Measurements from ENCODE around the gene MYOCOS.
A peak's percentile ranks its signal among the peaks of the same experiment; 100 is the strongest.

The MYOCOS gene

GRCh38 chr1:171628225-171628624 is 6.2 kb downstream of the MYOCOS start:
- TF ChIP-seq, protein P1, sequence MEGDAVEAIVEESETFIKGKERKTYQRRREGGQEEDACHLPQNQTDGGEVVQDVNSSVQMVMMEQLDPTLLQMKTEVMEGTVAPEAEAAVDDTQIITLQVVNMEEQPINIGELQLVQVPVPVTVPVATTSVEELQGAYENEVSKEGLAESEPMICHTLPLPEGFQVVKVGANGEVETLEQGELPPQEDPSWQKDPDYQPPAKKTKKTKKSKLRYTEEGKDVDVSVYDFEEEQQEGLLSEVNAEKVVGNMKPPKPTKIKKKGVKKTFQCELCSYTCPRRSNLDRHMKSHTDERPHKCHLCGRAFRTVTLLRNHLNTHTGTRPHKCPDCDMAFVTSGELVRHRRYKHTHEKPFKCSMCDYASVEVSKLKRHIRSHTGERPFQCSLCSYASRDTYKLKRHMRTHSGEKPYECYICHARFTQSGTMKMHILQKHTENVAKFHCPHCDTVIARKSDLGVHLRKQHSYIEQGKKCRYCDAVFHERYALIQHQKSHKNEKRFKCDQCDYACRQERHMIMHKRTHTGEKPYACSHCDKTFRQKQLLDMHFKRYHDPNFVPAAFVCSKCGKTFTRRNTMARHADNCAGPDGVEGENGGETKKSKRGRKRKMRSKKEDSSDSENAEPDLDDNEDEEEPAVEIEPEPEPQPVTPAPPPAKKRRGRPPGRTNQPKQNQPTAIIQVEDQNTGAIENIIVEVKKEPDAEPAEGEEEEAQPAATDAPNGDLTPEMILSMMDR (IDR thresholded peaks at IDR 0.05), result no peak
- Mint-ChIP-seq H3K9me3 (peaks cover 4% of the 10 kb centered on the region), H3K4me3 (no peak overlapping the region), H3K36me3 (ENCODE audit: low read depth) (no peaks in the 10 kb centered on the region), H3K4me1 (peaks cover 14% of the 10 kb centered on the region), H3K27ac (no peak overlapping the region), H3K27me3 (ENCODE audit: low read depth, poor library complexity) (peaks cover 27% of the 10 kb centered on the region)
- no peak for DNase-seq

DNA sequence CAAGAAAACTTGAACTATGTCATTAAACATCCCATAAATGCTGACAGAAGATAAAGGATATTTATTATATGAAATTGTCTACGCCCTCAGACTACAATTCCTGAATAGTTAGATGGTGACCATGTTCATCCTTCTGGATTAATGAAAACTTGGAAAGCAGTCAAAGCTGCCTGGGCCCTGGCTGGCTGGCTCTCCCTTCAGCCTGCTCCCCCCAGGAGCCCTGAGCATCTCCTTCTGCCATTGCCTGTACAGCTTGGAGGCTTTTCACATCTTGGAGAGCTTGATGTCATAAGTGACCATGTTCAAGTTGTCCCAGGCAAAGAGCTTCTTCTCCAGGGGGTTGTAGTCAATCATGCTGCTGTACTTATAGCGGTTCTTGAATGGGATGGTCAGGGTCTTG is 13.6 kb downstream of the MYOCOS start:
- H3K36me3 Mint-ChIP-seq (ENCODE audit: low read depth), result no peaks in the 10 kb centered on the region
- TF ChIP-seq, protein P1 (IDR thresholded peaks at IDR 0.05), result no peak

DNA sequence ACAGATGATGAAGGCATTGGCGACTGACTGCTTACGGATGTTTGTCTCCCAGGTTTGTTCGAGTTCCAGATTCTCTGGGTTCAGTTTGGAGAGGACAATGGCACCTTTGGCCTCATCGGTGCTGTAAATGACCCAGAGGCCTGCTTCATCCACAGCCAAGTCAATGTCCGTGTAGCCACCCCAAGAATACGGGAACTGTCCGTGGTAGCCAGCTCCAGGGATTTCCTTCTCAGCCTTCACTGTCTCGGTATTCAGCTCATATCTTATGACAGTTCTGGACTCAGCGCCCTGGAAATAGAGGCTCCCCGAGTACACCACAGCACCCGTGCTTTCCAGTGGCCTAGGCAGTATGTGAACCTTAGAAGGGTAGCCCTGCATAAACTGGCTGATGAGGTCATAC is 14.1 kb downstream of the MYOCOS start:
- H3K4me1 Mint-ChIP-seq, result no peaks in the 10 kb centered on the region
- H3K36me3 Mint-ChIP-seq (ENCODE audit: low read depth), result no peaks in the 10 kb centered on the region
- DNase-seq, result peak; percentile 45
- no peak overlapping the region for H3K27ac Mint-ChIP-seq
- H3K9me3 Mint-ChIP-seq, result no peaks in the 10 kb centered on the region
- H3K27me3 Mint-ChIP-seq (ENCODE audit: low read depth, poor library complexity), result peaks cover 9% of the 10 kb centered on the region
- TF ChIP-seq, protein P1 (IDR thresholded peaks at IDR 0.05), result no peak
- no peak overlapping the region for H3K4me3 Mint-ChIP-seq

More for the DNA sequence above, 13.6 kb downstream of the MYOCOS start:
- H3K4me1 Mint-ChIP-seq, result no peaks in the 10 kb centered on the region
- peaks cover under 1% of the 10 kb centered on the region for H3K9me3 Mint-ChIP-seq
- DNase-seq, result no peak
- peaks cover 12% of the 10 kb centered on the region for H3K27me3 Mint-ChIP-seq (ENCODE audit: low read depth, poor library complexity)
- H3K4me3 Mint-ChIP-seq, result no peak overlapping the region
- no peak overlapping the region for H3K27ac Mint-ChIP-seq

DNA sequence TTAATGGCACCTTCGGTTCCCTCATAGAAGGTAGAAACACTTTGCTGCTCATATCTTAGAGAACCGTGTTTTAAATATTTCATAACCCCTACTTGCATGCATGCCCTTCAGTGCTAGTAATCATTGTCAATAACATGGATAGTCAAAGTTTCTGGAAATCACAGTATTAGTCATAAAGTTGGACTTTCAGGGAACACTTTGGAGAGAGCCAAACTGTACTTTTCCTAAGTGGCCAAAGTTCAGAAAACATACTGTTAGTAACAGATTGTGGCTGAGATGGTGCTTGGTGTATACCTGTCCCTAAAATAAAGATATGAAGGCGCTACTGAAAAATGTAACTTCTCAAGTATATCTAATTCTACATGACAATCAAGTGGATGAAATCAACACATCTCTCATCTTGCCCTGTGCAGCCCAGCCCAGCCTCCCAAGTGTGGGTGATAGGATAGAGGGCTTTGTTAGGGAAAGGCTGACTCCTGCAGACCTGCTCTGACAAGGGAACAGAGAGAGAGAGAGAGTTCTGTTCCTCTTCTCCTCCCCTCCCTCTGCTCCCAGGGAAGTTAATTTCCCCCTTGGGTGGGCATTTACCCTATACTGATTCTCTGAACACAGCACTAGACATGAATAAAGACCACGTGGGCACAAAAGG is 16.0 kb downstream of the MYOCOS start:
- H3K27me3 Mint-ChIP-seq (ENCODE audit: low read depth, poor library complexity), result peaks cover 5% of the 10 kb centered on the region
- no peak overlapping the region for H3K4me3 Mint-ChIP-seq
- no peaks in the 10 kb centered on the region for H3K36me3 Mint-ChIP-seq (ENCODE audit: low read depth)
- H3K27ac Mint-ChIP-seq, result no peak overlapping the region
- DNase-seq, result no peak
- peaks cover 4% of the 10 kb centered on the region for H3K4me1 Mint-ChIP-seq
- H3K9me3 Mint-ChIP-seq, result no peaks in the 10 kb centered on the region
- TF ChIP-seq, protein P1 (IDR thresholded peaks at IDR 0.05), result no peak

DNA sequence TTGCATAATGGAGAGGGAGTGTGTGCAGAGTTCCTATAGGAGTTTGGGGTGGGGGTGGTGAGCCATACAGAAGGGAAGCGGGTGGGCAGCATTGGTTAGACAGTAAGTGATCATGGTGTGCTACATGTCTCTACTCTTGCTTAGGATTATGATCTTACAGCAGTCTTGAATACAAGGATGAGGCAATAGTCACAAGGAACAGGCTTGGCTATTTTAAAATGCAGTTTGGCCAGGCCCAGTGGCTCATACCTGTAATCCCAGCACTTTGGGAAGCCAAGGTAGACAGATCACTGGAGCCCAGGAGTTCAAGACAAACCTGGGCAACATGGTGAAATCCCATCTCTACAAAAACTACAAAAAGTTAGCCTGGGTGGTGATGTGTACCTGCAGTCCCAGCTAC is 18.2 kb downstream of the MYOCOS start:
- peaks cover 5% of the 10 kb centered on the region for H3K27me3 Mint-ChIP-seq (ENCODE audit: low read depth, poor library complexity)
- H3K9me3 Mint-ChIP-seq, result no peaks in the 10 kb centered on the region
- DNase-seq, result no peak
- H3K36me3 Mint-ChIP-seq (ENCODE audit: low read depth), result no peaks in the 10 kb centered on the region
- H3K4me1 Mint-ChIP-seq, result peaks cover 11% of the 10 kb centered on the region
- TF ChIP-seq, protein P1 (IDR thresholded peaks at IDR 0.05), result no peak
- no peak overlapping the region for H3K27ac Mint-ChIP-seq
- H3K4me3 Mint-ChIP-seq, result no peak overlapping the region

All from nephron progenitor cell (in vitro differentiated cells).